ENCODE measurements around the gene MSI2. TPM values are rescaled to one million over a fixed set of nuclear protein-coding genes. Genes with fewer than 3 reads are reported as not detected.

Gene MSI2
- total RNA-seq, 1 experiment from 2014 or later = 174 TPM

DNA sequence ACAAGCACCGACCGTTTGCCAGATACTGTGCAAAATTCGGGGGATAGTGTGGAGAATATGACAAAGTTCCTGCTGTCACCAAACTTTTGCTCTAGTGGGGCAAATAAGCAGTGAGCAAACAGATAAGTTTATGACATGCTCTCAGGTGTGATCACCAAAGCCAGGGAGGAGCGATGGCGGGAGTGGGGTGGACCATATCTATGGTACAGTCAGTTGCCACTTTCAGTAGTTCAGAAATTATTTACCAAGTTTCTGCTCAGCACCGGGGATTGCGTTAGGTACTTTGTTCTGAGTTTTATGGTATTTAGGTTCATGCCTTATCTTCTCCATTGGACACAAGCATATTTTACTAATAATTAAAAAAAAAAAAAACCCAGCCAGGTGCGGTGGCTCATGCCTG, 11.9 kb downstream of the MSI2 start:
- Mint-ChIP-seq H3K27me3 (ENCODE audit: insufficient read depth, unreplicated experiment) (no peaks in the 10 kb centered on the region), H3K36me3 (ENCODE audit: insufficient read depth, unreplicated experiment) (peaks cover 88% of the 10 kb centered on the region), H3K4me1 (ENCODE audit: low read depth, unreplicated experiment) (peaks cover 53% of the 10 kb centered on the region), H3K27ac (ENCODE audit: unreplicated experiment) (peak overlapping the region; percentile 72), H3K4me3 (ENCODE audit: unreplicated experiment) (peak overlapping the region; percentile 32), H3K9me3 (ENCODE audit: unreplicated experiment) (no peaks in the 10 kb centered on the region)
- peaks cover 50% of the 10 kb centered on the region for H3K4me1 ChIP-seq
- no peak for TF ChIP-seq CTCF (IDR thresholded peaks at IDR 0.05; ENCODE audit: insufficient read depth in 1 of 2, low read depth in 1 of 2, low read length in 1 of 2, severe bottlenecking in 1 of 2, unreplicated experiment in 1 of 2)
- BruUV-seq (replicated peaks) = no TSS peak
- no peaks in the 10 kb centered on the region for H3K9me3 ChIP-seq
- peak; percentile 73 to 82 for DNase-seq
- ChIA-PET CTCF (interaction anchor here (0.8 kb wide), 1 partner anchor 11 kb away, joined by 3 read pairs; no protein-coding TSS in a partner anchor), POLR2A (interaction anchor here (0.9 kb wide), 1 partner anchor 12 kb away, joined by 6 read pairs; the partner anchor contains the start of gene MSI2)
- no peak overlapping the region for H3K4me3 ChIP-seq (ENCODE audit: low read depth, low read length)
- intact Hi-C loops (cut with micrococcal nuclease; ENCODE audit: unreplicated experiment) = loop anchor here (1.0 kb wide), 1 partner anchor 11 kb away; no protein-coding TSS in a partner anchor
- H3K27me3 ChIP-seq (replicated peaks; ENCODE audit: control insufficient read depth, insufficient read depth, low read length) = no peaks in the 10 kb centered on the region
- peaks cover 6% of the 10 kb centered on the region for H3K36me3 ChIP-seq (ENCODE audit: control insufficient read depth, insufficient read depth, low read length)

DNA sequence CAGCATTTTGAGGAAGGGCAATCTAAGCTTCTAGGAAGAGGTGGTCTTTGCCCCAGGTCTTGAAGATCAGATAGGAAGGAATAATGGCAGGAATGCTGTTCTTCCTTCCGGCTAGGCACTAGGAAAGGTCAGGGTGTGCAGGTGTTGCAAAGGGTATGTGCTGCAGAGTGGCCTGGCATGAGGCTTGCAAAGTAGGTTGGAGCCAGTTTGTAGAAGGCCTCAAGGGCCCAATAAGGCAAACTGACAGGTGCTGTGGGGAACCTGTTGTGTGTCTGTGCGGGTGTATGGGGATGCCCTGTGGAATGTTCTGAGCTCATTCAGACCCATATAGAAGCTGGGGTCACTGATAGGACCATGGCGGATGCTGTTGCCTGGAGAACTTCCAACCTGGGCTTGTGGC, 12.7 kb downstream of the MSI2 start:
- Histone ChIP-seq H3K9me3 (no peaks in the 10 kb centered on the region), H3K36me3 (ENCODE audit: control insufficient read depth, insufficient read depth, low read length) (peaks cover 6% of the 10 kb centered on the region), H3K4me1 (peaks cover 44% of the 10 kb centered on the region), H3K4me3 (ENCODE audit: low read depth, low read length) (no peak overlapping the region), H3K27me3 (replicated peaks; ENCODE audit: control insufficient read depth, insufficient read depth, low read length) (no peaks in the 10 kb centered on the region)
- CTCF ChIA-PET = no interaction called here
- Mint-ChIP-seq H3K4me1 (ENCODE audit: low read depth, unreplicated experiment) (peaks cover 45% of the 10 kb centered on the region), H3K9me3 (ENCODE audit: unreplicated experiment) (no peaks in the 10 kb centered on the region), H3K4me3 (ENCODE audit: unreplicated experiment) (no peak overlapping the region), H3K27ac (ENCODE audit: unreplicated experiment) (peak overlapping the region; percentile 72), H3K36me3 (ENCODE audit: insufficient read depth, unreplicated experiment) (peaks cover 84% of the 10 kb centered on the region), H3K27me3 (ENCODE audit: insufficient read depth, unreplicated experiment) (no peaks in the 10 kb centered on the region)
- DNase-seq = no peak
- no peak for TF ChIP-seq CTCF (IDR thresholded peaks at IDR 0.05; ENCODE audit: insufficient read depth in 1 of 2, low read depth in 1 of 2, low read length in 1 of 2, severe bottlenecking in 1 of 2, unreplicated experiment in 1 of 2)
- intact Hi-C loops (cut with micrococcal nuclease; ENCODE audit: unreplicated experiment) = no loop called here
- POLR2A ChIA-PET = interaction anchor here (0.9 kb wide), 1 partner anchor 13 kb away, joined by 6 read pairs; the partner anchor contains the start of gene MSI2
- no TSS peak for BruUV-seq (replicated peaks)

- no peak for TF ChIP-seq CTCF (IDR thresholded peaks at IDR 0.05; ENCODE audit: insufficient read depth in 1 of 2, low read depth in 1 of 2, low read length in 1 of 2, severe bottlenecking in 1 of 2, unreplicated experiment in 1 of 2)
- no peaks in the 10 kb centered on the region for H3K27me3 ChIP-seq (replicated peaks; ENCODE audit: control insufficient read depth, insufficient read depth, low read length)
- no TSS peak for BruUV-seq (replicated peaks)
- H3K36me3 ChIP-seq (ENCODE audit: control insufficient read depth, insufficient read depth, low read length) = peaks cover 4% of the 10 kb centered on the region
- Mint-ChIP-seq H3K4me1 (ENCODE audit: low read depth, unreplicated experiment) (peaks cover 50% of the 10 kb centered on the region), H3K9me3 (ENCODE audit: unreplicated experiment) (no peaks in the 10 kb centered on the region), H3K27me3 (ENCODE audit: insufficient read depth, unreplicated experiment) (no peaks in the 10 kb centered on the region), H3K36me3 (ENCODE audit: insufficient read depth, unreplicated experiment) (peaks cover 84% of the 10 kb centered on the region), H3K27ac (ENCODE audit: unreplicated experiment) (peak overlapping the region; percentile 10), H3K4me3 (ENCODE audit: unreplicated experiment) (no peak overlapping the region)
- peaks cover 47% of the 10 kb centered on the region for H3K4me1 ChIP-seq
- DNase-seq = no peak
- H3K4me3 ChIP-seq (ENCODE audit: low read depth, low read length) = no peak overlapping the region
- H3K9me3 ChIP-seq = no peaks in the 10 kb centered on the region
- ChIA-PET POLR2A (no interaction called here), CTCF (interaction anchor here (1.4 kb wide), 1 partner anchor 27 kb away, joined by 3 read pairs; no protein-coding TSS in a partner anchor)
- intact Hi-C loops (cut with micrococcal nuclease; ENCODE audit: unreplicated experiment) = no loop called here
Observed at GRCh38 chr17:57269598-57270255, 13.4 kb downstream of the MSI2 start.
